Activated naive CD8-positive, alpha-beta T cell treated with anti-CD3 and anti-CD28 coated beads, Interleukin-2, amount 10 ng/mL, durations not matched to agents 7 days and 5 days (primary cell): Measurements from ENCODE around the gene SGSH. TPM values are rescaled to one million over a fixed set of nuclear protein-coding genes. Genes with fewer than 3 reads are reported as not detected.

Experiments
- ATAC-seq: fragments of 150-1000 bp; cut with Tn5 transposase; one replicate; pipeline ENCODE4 v1.10.0; 2021; ENCODE audit warnings: low read depth, moderate library complexity
- POLR2A ChIA-PET: fragments of 350-600 bp; sonication (Branson Sonifier 250); formaldehyde crosslinking; loops from one replicate; lab custom pipeline; 2021; ENCODE audit warnings: antibody characterized with exemption; lab: Charles Lee
- DNase-seq: peaks from one replicate; pipeline ENCODE4 v3.0.0; 2021
- H3K27ac Mint-ChIP-seq: one replicate; pipeline ENCODE4 v1.8.0; 2022; ENCODE audit warnings: mild to moderate bottlenecking, mixed read lengths
- H3K27me3 Mint-ChIP-seq: one replicate; pipeline ENCODE4 v1.8.0; 2022; ENCODE audit warnings: mild to moderate bottlenecking, moderate library complexity, mixed read lengths
- H3K36me3 Mint-ChIP-seq: one replicate; pipeline ENCODE4 v1.8.0; 2021; ENCODE audit warnings: mild to moderate bottlenecking, mixed read lengths
- H3K4me1 Mint-ChIP-seq: one replicate; pipeline ENCODE4 v1.8.0; 2021; ENCODE audit warnings: mixed read lengths
- H3K4me3 Mint-ChIP-seq: one replicate; pipeline ENCODE4 v1.8.0; 2022; ENCODE audit warnings: mild to moderate bottlenecking, moderate library complexity, mixed read lengths
- H3K9me3 Mint-ChIP-seq: one replicate; pipeline ENCODE4 v1.8.0; 2021; ENCODE audit warnings: mixed read lengths
- total RNA-seq, 2 experiments: library from RNA; stranded (reverse); gene quantifications; one replicate each; pipeline ENCODE4 v1.2.3, GENCODE V29; 2021

Gene SGSH
- total RNA-seq = 10 to 100 TPM; 51.3 to 57.1 TPM

- peaks cover 13% of the 10 kb centered on the region for H3K4me1 Mint-ChIP-seq
- ATAC-seq (peak; percentile 38), DNase-seq (peak; percentile 65)
- peaks cover 10% of the 10 kb centered on the region for H3K27me3 Mint-ChIP-seq
- no peaks in the 10 kb centered on the region for H3K9me3 Mint-ChIP-seq
- peak within 1 kb of the TSS; percentile 82 for H3K4me3 Mint-ChIP-seq
- peak within 1 kb of the TSS; percentile 80 for H3K27ac Mint-ChIP-seq
- POLR2A ChIA-PET = interaction anchor here (1.5 kb wide), 1 partner anchor 43 kb away, joined by 5 read pairs; no protein-coding TSS in a partner anchor
- H3K36me3 Mint-ChIP-seq = no peaks in the 10 kb centered on the region
Observed at GRCh38 chr17:80220054-80220735, at the start of gene SGSH, which contains the start of gene SLC26A11. SGSH (minus strand) TSS chr17:80220333; CDS start chr17:80220313, 20 bp downstream. SLC26A11 (plus strand) TSS chr17:80220427; CDS start chr17:80221561, 1,134 bp downstream.

GRCh38 chr17:80269405-80269807, 49.3 kb upstream of the SGSH start:
- ATAC-seq (no peak), DNase-seq (no peak)
- peaks cover 38% of the 10 kb centered on the region for H3K36me3 Mint-ChIP-seq
- H3K27me3 Mint-ChIP-seq = no peaks in the 10 kb centered on the region
- no peak overlapping the region for H3K27ac Mint-ChIP-seq
- POLR2A ChIA-PET = interaction anchor here (1.0 to 1.1 kb wide), 2 partner anchors 9 to 15 kb away, joined by 4 to 5 read pairs; no protein-coding TSS in a partner anchor
- peaks cover 34% of the 10 kb centered on the region for H3K4me1 Mint-ChIP-seq
- no peak overlapping the region for H3K4me3 Mint-ChIP-seq
- no peaks in the 10 kb centered on the region for H3K9me3 Mint-ChIP-seq

- H3K4me1 Mint-ChIP-seq = peaks cover 28% of the 10 kb centered on the region
- peaks cover 35% of the 10 kb centered on the region for H3K36me3 Mint-ChIP-seq
- POLR2A ChIA-PET = no interaction called here
- no peak for ATAC-seq
- DNase-seq = no peak
- H3K27ac Mint-ChIP-seq = no peak overlapping the region
- no peaks in the 10 kb centered on the region for H3K27me3 Mint-ChIP-seq
- H3K9me3 Mint-ChIP-seq = no peaks in the 10 kb centered on the region
- H3K4me3 Mint-ChIP-seq = no peak overlapping the region
Observed at GRCh38 chr17:80268427-80268826, 48.3 kb upstream of the SGSH start.

GRCh38 chr17:80267391-80267790, 47.3 kb upstream of the SGSH start:
- peak overlapping the region; percentile 27 for H3K4me3 Mint-ChIP-seq
- H3K27ac Mint-ChIP-seq = no peak overlapping the region
- POLR2A ChIA-PET = no interaction called here

GRCh38 chr17:80265205-80266068, 45.3 kb upstream of the SGSH start:
- DNase-seq = peak; percentile 64
- H3K27me3 Mint-ChIP-seq = no peaks in the 10 kb centered on the region
- POLR2A ChIA-PET = interaction anchor here (0.5 to 3.6 kb wide), 7 partner anchors 8 to 120 kb away, joined by 3 to 26 read pairs (median 11); no protein-coding TSS in a partner anchor

More at GRCh38 chr17:80267391-80267790, 47.3 kb upstream of the SGSH start:
- ATAC-seq (no peak), DNase-seq (no peak)
- Mint-ChIP-seq H3K9me3 (no peaks in the 10 kb centered on the region), H3K36me3 (peaks cover 28% of the 10 kb centered on the region), H3K4me1 (peaks cover 27% of the 10 kb centered on the region), H3K27me3 (no peaks in the 10 kb centered on the region)

GRCh38 chr17:80264205-80265075, 44.3 kb upstream of the SGSH start:
- peaks cover 22% of the 10 kb centered on the region for H3K36me3 Mint-ChIP-seq
- peak; percentile 30 for ATAC-seq
- POLR2A ChIA-PET = interaction anchor here (0.5 to 3.6 kb wide), 17 partner anchors 9 to 1608 kb away, joined by 3 to 26 read pairs (median 4); partner anchors contain the start of genes CBX8, GAA, MRPL12 and SGSH
- H3K27ac Mint-ChIP-seq = peak overlapping the region; percentile 92
- no peaks in the 10 kb centered on the region for H3K9me3 Mint-ChIP-seq
- H3K27me3 Mint-ChIP-seq = no peaks in the 10 kb centered on the region
- DNase-seq = peak; percentile 75
- peak overlapping the region; percentile 90 for H3K4me3 Mint-ChIP-seq
- peaks cover 30% of the 10 kb centered on the region for H3K4me1 Mint-ChIP-seq

More at GRCh38 chr17:80265205-80266068, 45.3 kb upstream of the SGSH start:
- H3K36me3 Mint-ChIP-seq = peaks cover 24% of the 10 kb centered on the region
- H3K4me3 Mint-ChIP-seq = peak overlapping the region; percentile 90
- H3K27ac Mint-ChIP-seq = peak overlapping the region; percentile 92
- peak; percentile 38 for ATAC-seq
- H3K4me1 Mint-ChIP-seq = peaks cover 31% of the 10 kb centered on the region
- no peaks in the 10 kb centered on the region for H3K9me3 Mint-ChIP-seq

GRCh38 chr17:80263253-80264204, 43.4 kb upstream of the SGSH start:
- Mint-ChIP-seq H3K36me3 (peaks cover 22% of the 10 kb centered on the region), H3K27me3 (no peaks in the 10 kb centered on the region), H3K27ac (peak overlapping the region; percentile 92), H3K4me3 (peak overlapping the region; percentile 90), H3K9me3 (no peaks in the 10 kb centered on the region), H3K4me1 (peaks cover 33% of the 10 kb centered on the region)
- peak; percentile 83 for DNase-seq
- peak; percentile 53 for ATAC-seq
- POLR2A ChIA-PET = interaction anchor here (0.5 to 3.6 kb wide), 14 partner anchors 9 to 1609 kb away, joined by 3 to 26 read pairs (median 3); partner anchors contain the start of genes CBX8, GAA, MRPL12 and RPTOR

GRCh38 chr17:80262775-80263244, 42.7 kb upstream of the SGSH start:
- Mint-ChIP-seq H3K27me3 (no peaks in the 10 kb centered on the region), H3K9me3 (no peaks in the 10 kb centered on the region), H3K4me3 (peak overlapping the region; percentile 90), H3K36me3 (peaks cover 22% of the 10 kb centered on the region), H3K4me1 (peaks cover 39% of the 10 kb centered on the region), H3K27ac (peak overlapping the region; percentile 92)
- no peak for ATAC-seq
- no peak for DNase-seq
- POLR2A ChIA-PET = interaction anchor here (0.9 to 3.6 kb wide), 9 partner anchors 8 to 755 kb away, joined by 3 to 26 read pairs (median 5); partner anchors contain the start of genes CBX8, GAA, RPTOR and SGSH

- ATAC-seq (no peak), DNase-seq (no peak)
- Mint-ChIP-seq H3K27me3 (no peaks in the 10 kb centered on the region), H3K9me3 (no peaks in the 10 kb centered on the region), H3K36me3 (peaks cover 19% of the 10 kb centered on the region), H3K4me1 (peaks cover 36% of the 10 kb centered on the region), H3K27ac (peak overlapping the region; percentile 96), H3K4me3 (peak overlapping the region; percentile 90)
- POLR2A ChIA-PET = interaction anchor here (1.2 kb wide), 1 partner anchor 16 kb away, joined by 5 read pairs; no protein-coding TSS in a partner anchor
Observed at GRCh38 chr17:80262291-80262690, 42.2 kb upstream of the SGSH start.

GRCh38 chr17:80261895-80262279, 41.8 kb upstream of the SGSH start:
- Mint-ChIP-seq H3K27me3 (no peaks in the 10 kb centered on the region), H3K4me1 (peaks cover 33% of the 10 kb centered on the region), H3K9me3 (no peaks in the 10 kb centered on the region), H3K36me3 (peaks cover 17% of the 10 kb centered on the region), H3K4me3 (peak overlapping the region; percentile 90), H3K27ac (peak overlapping the region; percentile 96)
- ATAC-seq = no peak
- no peak for DNase-seq
- POLR2A ChIA-PET = interaction anchor here (1.2 to 1.6 kb wide), 4 partner anchors 17 to 116 kb away, joined by 4 to 10 read pairs (median 5); no protein-coding TSS in a partner anchor
